Epithelial cell of proximal tubule (primary cell): ENCODE results near the gene ZNF341. TPM values are rescaled to one million over a fixed set of nuclear protein-coding genes. Genes with fewer than 3 reads are reported as not detected.

Experiments
- DNase-seq: peaks from one replicate; pipeline ENCODE4 v3.0.0-alpha.2; 2011; ENCODE audit warnings: low read depth
- H3K4me3 ChIP-seq: 2 replicates; pipeline ENCODE4 v1.5.1; 2011; ENCODE audit warnings: low read depth, mild to moderate bottlenecking, low read length
- total RNA-seq: library from RNA; depleted of rRNA; stranded (reverse); fragments of >200 nt; gene quantifications from 2 replicates; pipeline ENCODE4 v1.2.3, GENCODE V29; 2015
- TF ChIP-seq, protein P1 (sequence below): conservative IDR thresholded peaks from 2 replicates; pipeline ENCODE4 v1.5.1; 2012; ENCODE audit warnings: low read depth, mild to moderate bottlenecking, low read length

ZNF341 gene
- total RNA-seq, 1 donor from 2014 or later, result 2.1 TPM

DNA sequence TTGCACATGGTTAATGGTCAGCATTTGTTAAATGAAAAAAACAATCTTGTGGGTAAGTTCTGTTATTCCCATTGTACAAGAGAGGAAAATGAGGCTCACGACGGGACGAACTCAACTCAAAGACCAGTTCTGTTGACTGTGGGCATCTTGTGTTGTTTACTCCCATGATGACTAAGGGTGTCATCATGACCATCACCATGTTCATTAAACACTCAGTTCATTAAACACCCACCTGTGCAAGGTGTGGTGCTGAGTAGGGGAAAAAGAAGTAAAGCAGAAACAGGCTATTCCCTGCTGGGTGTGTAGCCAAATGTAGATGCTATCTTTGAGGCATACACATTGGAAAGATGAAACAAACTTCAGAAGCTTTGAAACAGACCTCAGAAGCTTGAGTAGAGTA is 83.9 kb downstream of the ZNF341 start:
- TF ChIP-seq, protein P1, sequence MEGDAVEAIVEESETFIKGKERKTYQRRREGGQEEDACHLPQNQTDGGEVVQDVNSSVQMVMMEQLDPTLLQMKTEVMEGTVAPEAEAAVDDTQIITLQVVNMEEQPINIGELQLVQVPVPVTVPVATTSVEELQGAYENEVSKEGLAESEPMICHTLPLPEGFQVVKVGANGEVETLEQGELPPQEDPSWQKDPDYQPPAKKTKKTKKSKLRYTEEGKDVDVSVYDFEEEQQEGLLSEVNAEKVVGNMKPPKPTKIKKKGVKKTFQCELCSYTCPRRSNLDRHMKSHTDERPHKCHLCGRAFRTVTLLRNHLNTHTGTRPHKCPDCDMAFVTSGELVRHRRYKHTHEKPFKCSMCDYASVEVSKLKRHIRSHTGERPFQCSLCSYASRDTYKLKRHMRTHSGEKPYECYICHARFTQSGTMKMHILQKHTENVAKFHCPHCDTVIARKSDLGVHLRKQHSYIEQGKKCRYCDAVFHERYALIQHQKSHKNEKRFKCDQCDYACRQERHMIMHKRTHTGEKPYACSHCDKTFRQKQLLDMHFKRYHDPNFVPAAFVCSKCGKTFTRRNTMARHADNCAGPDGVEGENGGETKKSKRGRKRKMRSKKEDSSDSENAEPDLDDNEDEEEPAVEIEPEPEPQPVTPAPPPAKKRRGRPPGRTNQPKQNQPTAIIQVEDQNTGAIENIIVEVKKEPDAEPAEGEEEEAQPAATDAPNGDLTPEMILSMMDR, result no peak
- no peak for DNase-seq
- no peak overlapping the region for H3K4me3 ChIP-seq

DNA sequence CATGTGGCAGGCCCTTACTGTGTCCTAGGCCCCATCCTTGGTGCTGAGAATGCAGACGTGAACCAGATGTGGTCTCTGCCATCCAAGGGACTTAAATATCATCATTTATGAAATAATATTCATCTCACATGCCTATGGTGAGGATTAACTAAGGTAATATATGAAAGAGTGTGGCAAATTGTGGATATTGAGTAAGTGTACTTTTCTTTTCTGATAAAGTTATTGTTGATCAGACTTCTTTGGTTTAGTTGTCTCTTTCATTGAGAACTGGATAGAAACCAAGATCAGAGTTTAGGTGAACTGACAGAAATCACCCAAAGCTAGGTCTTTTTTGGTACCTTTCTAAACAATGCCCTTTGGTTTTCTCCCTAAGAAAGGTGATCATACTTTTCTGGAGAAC is 84.4 kb downstream of the ZNF341 start:
- TF ChIP-seq, protein P1, result no peak
- DNase-seq, result no peak
- H3K4me3 ChIP-seq, result no peak overlapping the region

DNA sequence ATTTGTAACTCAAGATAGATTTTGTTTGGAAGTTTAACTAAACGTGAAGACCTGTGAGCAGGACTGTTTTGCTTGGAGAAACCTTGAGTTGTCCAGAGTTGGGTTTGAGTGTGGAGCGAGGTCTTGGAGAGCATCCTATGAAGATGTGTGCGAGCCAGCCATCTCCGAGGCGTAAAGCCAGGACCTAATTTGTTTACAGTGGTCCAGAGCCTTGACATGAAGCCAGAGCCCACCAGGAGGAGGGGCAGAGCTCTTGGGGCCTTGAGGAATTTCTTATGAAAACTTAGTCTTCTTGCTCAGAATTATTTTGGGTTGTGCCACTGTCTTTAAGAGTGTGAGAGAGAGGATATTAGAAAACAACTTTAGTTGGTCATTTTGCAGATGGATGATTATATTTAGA is 85.6 kb downstream of the ZNF341 start:
- TF ChIP-seq, protein P1, result no peak
- no peak for DNase-seq

DNA sequence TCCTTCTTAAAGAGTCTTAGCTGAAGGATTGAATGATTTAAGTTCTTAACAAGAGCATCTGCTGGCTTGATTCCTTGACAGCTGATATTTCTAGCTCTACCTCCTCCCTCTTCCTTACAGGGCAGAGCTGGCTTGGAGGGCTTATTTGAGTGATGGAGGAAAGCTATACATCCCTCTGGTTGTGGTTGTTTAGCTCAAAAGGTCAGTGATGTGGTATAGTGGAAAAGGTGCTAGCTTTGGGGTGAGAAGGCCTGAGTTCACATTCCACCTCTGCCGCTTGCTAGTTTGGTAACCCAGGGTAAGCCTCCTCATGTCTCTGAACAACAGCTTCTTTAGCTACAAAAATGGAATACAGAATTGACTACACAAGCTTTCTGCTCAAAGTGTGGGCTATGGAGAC is 87.7 kb downstream of the ZNF341 start:
- TF ChIP-seq, protein P1, result no peak
- DNase-seq, result no peak

More for the DNA sequence above, 85.6 kb downstream of the ZNF341 start:
- H3K4me3 ChIP-seq, result no peak overlapping the region

DNA sequence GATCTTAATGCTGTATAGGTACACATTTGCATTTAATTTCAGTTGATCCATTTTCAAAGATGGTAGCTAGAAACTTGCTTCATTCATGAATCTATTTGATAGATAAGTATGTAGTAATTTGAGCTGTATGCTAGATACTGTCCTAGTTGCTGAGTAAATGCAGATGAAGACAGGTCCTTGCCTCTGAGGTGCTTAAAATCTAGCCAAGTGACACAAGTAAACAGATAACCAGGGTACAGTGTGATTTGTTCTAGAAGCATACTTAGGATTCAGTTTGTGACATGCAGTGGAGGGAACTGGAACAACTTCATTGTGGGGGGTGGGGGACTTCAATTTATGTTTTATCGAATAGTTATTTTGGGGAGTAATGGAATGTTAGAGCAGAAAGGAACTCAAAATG is 88.6 kb downstream of the ZNF341 start:
- DNase-seq, result no peak
- H3K4me3 ChIP-seq, result no peak overlapping the region
- TF ChIP-seq, protein P1, result no peak

More for the DNA sequence above, 87.7 kb downstream of the ZNF341 start:
- no peak overlapping the region for H3K4me3 ChIP-seq

DNA sequence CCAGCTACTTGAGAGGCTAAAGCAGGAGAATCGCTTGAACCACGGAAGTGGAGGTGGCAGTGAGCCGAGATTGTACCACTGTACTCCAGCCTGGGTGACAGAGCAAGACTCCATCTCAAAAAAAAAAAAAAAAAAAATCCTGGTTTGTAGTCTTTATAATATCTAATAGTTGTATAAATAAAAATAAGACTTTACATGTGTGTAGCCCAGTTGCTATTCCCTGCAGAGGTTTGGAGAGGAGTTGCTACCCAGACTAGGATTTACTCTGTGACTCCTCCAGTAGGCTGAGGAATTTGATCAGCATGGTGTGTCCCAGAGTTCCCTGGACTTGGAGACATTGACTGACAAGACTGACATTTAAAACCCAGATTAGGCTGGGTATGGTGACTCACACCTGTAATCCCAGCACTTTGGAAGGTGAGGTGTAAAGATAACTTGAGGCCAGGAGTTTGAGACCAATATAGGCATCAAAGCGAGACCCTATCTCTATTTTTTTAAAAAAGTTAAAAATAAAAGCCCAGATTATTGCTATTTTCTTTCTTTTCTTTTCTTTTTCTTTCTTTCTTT is 89.6 kb downstream of the ZNF341 start:
- no peak overlapping the region for H3K4me3 ChIP-seq
- DNase-seq, result no peak
- TF ChIP-seq, protein P1, result no peak

DNA sequence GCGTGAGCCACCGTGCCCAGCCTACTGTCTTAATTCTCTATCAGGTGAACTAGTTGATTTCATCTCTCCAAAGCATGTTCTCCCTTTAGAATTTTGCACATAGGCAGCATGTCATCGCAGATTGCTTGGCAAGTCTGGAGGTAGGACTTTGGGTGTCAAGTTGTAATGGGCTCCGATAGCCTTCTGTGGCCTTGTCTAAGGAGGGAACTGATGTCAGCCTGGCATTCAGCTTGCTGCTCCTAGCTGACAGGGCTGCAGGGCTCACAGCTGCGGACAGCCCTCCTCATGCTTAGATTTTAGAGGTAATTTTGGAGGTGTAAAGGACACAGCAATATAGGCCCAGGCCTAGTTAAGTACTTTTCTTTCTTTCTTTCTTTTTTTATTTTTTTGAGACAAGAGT is 90.6 kb downstream of the ZNF341 start:
- no peak for DNase-seq
- H3K4me3 ChIP-seq, result no peak overlapping the region
- TF ChIP-seq, protein P1, result no peak
